HG03575 (cell line): ENCODE results near the gene ZDHHC14.

Experiments used
- ATAC-seq: cut with Tn5 transposase; IDR thresholded peaks from one replicate; pipeline ENCODE4 v1.9.1; 2021; ENCODE audit not compliant: unreplicated experiment, insufficient number of reproducible peaks, low FRiP score; ENCODE audit errors: extremely low read depth

Gene ZDHHC14

GRCh38 chr6:157521362-157522335 is 140.7 kb downstream of the ZDHHC14 start:
- ATAC-seq: no peak

GRCh38 chr6:157522472-157522871 is 141.5 kb downstream of the ZDHHC14 start:
- no peak for ATAC-seq

GRCh38 chr6:157524735-157525134 is 143.7 kb downstream of the ZDHHC14 start:
- ATAC-seq: no peak

- ATAC-seq: no peak
Measured at GRCh38 chr6:157525292-157525889, 144.4 kb downstream of the ZDHHC14 start.

GRCh38 chr6:157525918-157526425 is 145.0 kb downstream of the ZDHHC14 start:
- no peak for ATAC-seq

- no peak for ATAC-seq
Measured at GRCh38 chr6:157527471-157527907, 146.5 kb downstream of the ZDHHC14 start.

- ATAC-seq: no peak
Measured at GRCh38 chr6:157528931-157529653, 148.1 kb downstream of the ZDHHC14 start.

- no peak for ATAC-seq
Measured at GRCh38 chr6:157529654-157530039, 148.7 kb downstream of the ZDHHC14 start.

- ATAC-seq: no peak
Measured at GRCh38 chr6:157530126-157530525, 149.1 kb downstream of the ZDHHC14 start.

- ATAC-seq: no peak
Measured at GRCh38 chr6:157530724-157531168, 149.8 kb downstream of the ZDHHC14 start.

- ATAC-seq: no peak
Measured at GRCh38 chr6:157531169-157531985, 150.4 kb downstream of the ZDHHC14 start.

- ATAC-seq: no peak
Measured at GRCh38 chr6:157531986-157532365, 151.0 kb downstream of the ZDHHC14 start.

GRCh38 chr6:157533048-157533871 is 152.3 kb downstream of the ZDHHC14 start:
- no peak for ATAC-seq

- ATAC-seq: no peak
Measured at GRCh38 chr6:157534134-157534871, 153.3 kb downstream of the ZDHHC14 start.

GRCh38 chr6:157534977-157535339 is 154.0 kb downstream of the ZDHHC14 start:
- ATAC-seq: no peak

GRCh38 chr6:157535340-157536222 is 154.6 kb downstream of the ZDHHC14 start:
- ATAC-seq: peak; percentile 69
